Neural cell (in vitro differentiated cells): ENCODE data around the gene CASP2. TPM values are rescaled to one million over a fixed set of nuclear protein-coding genes. Genes with fewer than 3 reads are reported as not detected.

Experiments
- H2AFZ ChIP-seq: fragments of 200-600, 300-800 bp; sonication (generic), shearing (Covaris generic); 2 replicates; pipeline ENCODE4 v1.6.0; 2014; ENCODE audit warnings: low read depth, mild to moderate bottlenecking, antibody characterized with exemption, low read length, moderate library complexity
- H3F3A ChIP-seq: fragments of 200-600 bp; shearing (Covaris generic); 2 replicates; pipeline ENCODE4 v1.6.1; 2016; ENCODE audit warnings: mild to moderate bottlenecking, moderate library complexity, mixed read lengths, antibody characterized with exemption, low read length; ENCODE audit not compliant: insufficient read depth, poor library complexity, severe bottlenecking
- H3K27ac ChIP-seq: fragments of 200-600, 300-800 bp; sonication (generic), shearing (Covaris generic); 2 replicates; pipeline ENCODE4 v1.5.1; 2014; ENCODE audit warnings: mild to moderate bottlenecking, low read length, moderate library complexity
- H3K27me3 ChIP-seq: fragments of 300-800, 200-600 bp; sonication (generic), shearing (Covaris generic); 2 replicates; pipeline ENCODE4 v1.6.0; 2014; ENCODE audit warnings: mild to moderate bottlenecking, low read depth, low read length, moderate library complexity; ENCODE audit not compliant: insufficient read depth
- H3K36me3 ChIP-seq: fragments of 300-800, 200-600 bp; sonication (generic), shearing (Covaris generic); 2 replicates; pipeline ENCODE4 v1.5.1; 2014; ENCODE audit warnings: mild to moderate bottlenecking, antibody characterized with exemption, low read length, moderate library complexity; ENCODE audit not compliant: insufficient read depth
- H3K4me2 ChIP-seq: fragments of 300-800, 200-600 bp; sonication (generic), shearing (Covaris generic); 2 replicates; pipeline ENCODE4 v1.6.0; 2014; ENCODE audit warnings: mild to moderate bottlenecking, low read length
- H3K4me3 ChIP-seq: fragments of 300-800, 200-600 bp; sonication (generic), shearing (Covaris generic); 2 replicates; pipeline ENCODE4 v1.5.1; 2014; ENCODE audit warnings: mild to moderate bottlenecking, low read length, moderate library complexity
- H3K79me2 ChIP-seq: fragments of 200-600 bp; shearing (Covaris generic); replicated peaks from 2 replicates; pipeline ENCODE4 v1.6.0; 2014; ENCODE audit warnings: mild to moderate bottlenecking, low read length, moderate library complexity; ENCODE audit not compliant: insufficient read depth
- H3K9ac ChIP-seq: fragments of 300-800, 200-600 bp; sonication (generic), shearing (Covaris generic); 2 replicates; pipeline ENCODE4 v1.6.1; 2016; ENCODE audit warnings: mild to moderate bottlenecking, low read length, mixed read lengths
- H3K9me2 ChIP-seq: fragments of 200-600 bp; shearing (Covaris generic); 2 replicates; pipeline ENCODE4 v1.6.1; 2016; ENCODE audit warnings: mild to moderate bottlenecking, low read length, mixed read lengths; ENCODE audit not compliant: insufficient read depth
- H3K9me3 ChIP-seq: fragments of 200-600, 300-800 bp; sonication (generic), shearing (Covaris generic); 2 replicates; pipeline ENCODE4 v1.6.1; 2016; ENCODE audit warnings: mild to moderate bottlenecking, mixed run types, low read length, moderate library complexity, mixed read lengths
- H4K20me1 ChIP-seq: fragments of 200-600 bp; shearing (Covaris generic); 2 replicates; pipeline ENCODE4 v1.6.1; 2016; ENCODE audit warnings: mild to moderate bottlenecking, mixed run types; ENCODE audit not compliant: insufficient read depth
- EP300 ChIP-seq: fragments of 450-650 bp; conservative IDR thresholded peaks from 2 replicates; pipeline ENCODE4 v1.6.1; 2014; ENCODE audit warnings: antibody characterized with exemption, mild to moderate bottlenecking, moderate library complexity; ENCODE audit not compliant: poor library complexity, severe bottlenecking
- EZH2 ChIP-seq: fragments of 200-600, 300-800 bp; shearing (Covaris generic), sonication (generic); IDR thresholded peaks from 2 replicates; pipeline ENCODE4 v1.6.1; 2014; ENCODE audit warnings: antibody characterized with exemption, low read length, borderline replicate concordance, mild to moderate bottlenecking; ENCODE audit not compliant: insufficient read depth, poor library complexity, severe bottlenecking
- MXI1 ChIP-seq: fragments of 450-650 bp; conservative IDR thresholded peaks from 2 replicates; pipeline ENCODE4 v1.6.1; 2014; ENCODE audit warnings: antibody characterized with exemption, mild to moderate bottlenecking; ENCODE audit not compliant: poor library complexity, severe bottlenecking
- POLR2AphosphoS5 ChIP-seq: IDR thresholded peaks from 2 replicates; pipeline ENCODE4 v1.6.1; 2012
- RAD21 ChIP-seq: fragments of 450-650 bp; conservative IDR thresholded peaks from 2 replicates; pipeline ENCODE4 v1.6.1; 2014; ENCODE audit warnings: antibody characterized with exemption, mild to moderate bottlenecking, moderate library complexity
- SMC3 ChIP-seq: fragments of 450-650 bp; conservative IDR thresholded peaks from 2 replicates; pipeline ENCODE4 v1.6.1; 2014; ENCODE audit warnings: antibody characterized with exemption, mild to moderate bottlenecking, moderate library complexity; ENCODE audit not compliant: poor library complexity
- TAF1 ChIP-seq: IDR thresholded peaks from 2 replicates; pipeline ENCODE4 v1.6.1; 2012; ENCODE audit warnings: low read depth
- polyA plus RNA-seq: library from polyadenylated mRNA; depleted of rRNA; stranded (reverse); fragments of >200 nt; gene quantifications from 2 replicates; pipeline ENCODE4 v1.2.3, GENCODE V29; 2014
- TF ChIP-seq, protein P1 (sequence below): fragments of 450-650 bp; IDR thresholded peaks from 2 replicates; pipeline ENCODE4 v1.5.1; 2014; ENCODE audit warnings: antibody characterized with exemption, mild to moderate bottlenecking, moderate library complexity; ENCODE audit not compliant: poor library complexity, severe bottlenecking
- TF ChIP-seq, protein P2 (sequence below): IDR thresholded peaks from 2 replicates; pipeline ENCODE4 v1.6.1; 2012; ENCODE audit warnings: borderline replicate concordance

CASP2 gene
- polyA plus RNA-seq, 1 donor from 2014 or later, result 9.0 TPM

GRCh38 chr7:143351574-143351973 is 63.4 kb downstream of the CASP2 start:
- TF ChIP-seq SMC3, result no peak
- no peak for TF ChIP-seq EP300
- TF ChIP-seq, protein P1, sequence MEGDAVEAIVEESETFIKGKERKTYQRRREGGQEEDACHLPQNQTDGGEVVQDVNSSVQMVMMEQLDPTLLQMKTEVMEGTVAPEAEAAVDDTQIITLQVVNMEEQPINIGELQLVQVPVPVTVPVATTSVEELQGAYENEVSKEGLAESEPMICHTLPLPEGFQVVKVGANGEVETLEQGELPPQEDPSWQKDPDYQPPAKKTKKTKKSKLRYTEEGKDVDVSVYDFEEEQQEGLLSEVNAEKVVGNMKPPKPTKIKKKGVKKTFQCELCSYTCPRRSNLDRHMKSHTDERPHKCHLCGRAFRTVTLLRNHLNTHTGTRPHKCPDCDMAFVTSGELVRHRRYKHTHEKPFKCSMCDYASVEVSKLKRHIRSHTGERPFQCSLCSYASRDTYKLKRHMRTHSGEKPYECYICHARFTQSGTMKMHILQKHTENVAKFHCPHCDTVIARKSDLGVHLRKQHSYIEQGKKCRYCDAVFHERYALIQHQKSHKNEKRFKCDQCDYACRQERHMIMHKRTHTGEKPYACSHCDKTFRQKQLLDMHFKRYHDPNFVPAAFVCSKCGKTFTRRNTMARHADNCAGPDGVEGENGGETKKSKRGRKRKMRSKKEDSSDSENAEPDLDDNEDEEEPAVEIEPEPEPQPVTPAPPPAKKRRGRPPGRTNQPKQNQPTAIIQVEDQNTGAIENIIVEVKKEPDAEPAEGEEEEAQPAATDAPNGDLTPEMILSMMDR, result no peak
- TF ChIP-seq RAD21, result no peak
- TF ChIP-seq, protein P2, sequence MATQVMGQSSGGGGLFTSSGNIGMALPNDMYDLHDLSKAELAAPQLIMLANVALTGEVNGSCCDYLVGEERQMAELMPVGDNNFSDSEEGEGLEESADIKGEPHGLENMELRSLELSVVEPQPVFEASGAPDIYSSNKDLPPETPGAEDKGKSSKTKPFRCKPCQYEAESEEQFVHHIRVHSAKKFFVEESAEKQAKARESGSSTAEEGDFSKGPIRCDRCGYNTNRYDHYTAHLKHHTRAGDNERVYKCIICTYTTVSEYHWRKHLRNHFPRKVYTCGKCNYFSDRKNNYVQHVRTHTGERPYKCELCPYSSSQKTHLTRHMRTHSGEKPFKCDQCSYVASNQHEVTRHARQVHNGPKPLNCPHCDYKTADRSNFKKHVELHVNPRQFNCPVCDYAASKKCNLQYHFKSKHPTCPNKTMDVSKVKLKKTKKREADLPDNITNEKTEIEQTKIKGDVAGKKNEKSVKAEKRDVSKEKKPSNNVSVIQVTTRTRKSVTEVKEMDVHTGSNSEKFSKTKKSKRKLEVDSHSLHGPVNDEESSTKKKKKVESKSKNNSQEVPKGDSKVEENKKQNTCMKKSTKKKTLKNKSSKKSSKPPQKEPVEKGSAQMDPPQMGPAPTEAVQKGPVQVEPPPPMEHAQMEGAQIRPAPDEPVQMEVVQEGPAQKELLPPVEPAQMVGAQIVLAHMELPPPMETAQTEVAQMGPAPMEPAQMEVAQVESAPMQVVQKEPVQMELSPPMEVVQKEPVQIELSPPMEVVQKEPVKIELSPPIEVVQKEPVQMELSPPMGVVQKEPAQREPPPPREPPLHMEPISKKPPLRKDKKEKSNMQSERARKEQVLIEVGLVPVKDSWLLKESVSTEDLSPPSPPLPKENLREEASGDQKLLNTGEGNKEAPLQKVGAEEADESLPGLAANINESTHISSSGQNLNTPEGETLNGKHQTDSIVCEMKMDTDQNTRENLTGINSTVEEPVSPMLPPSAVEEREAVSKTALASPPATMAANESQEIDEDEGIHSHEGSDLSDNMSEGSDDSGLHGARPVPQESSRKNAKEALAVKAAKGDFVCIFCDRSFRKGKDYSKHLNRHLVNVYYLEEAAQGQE, result no peak
- no peak for TF ChIP-seq MXI1
- TF ChIP-seq POLR2AphosphoS5, result no peak
- Histone ChIP-seq H3K9ac (no peak overlapping the region), H3K79me2 (no peaks in the 10 kb centered on the region), H4K20me1 (no peaks in the 10 kb centered on the region), H2AFZ (no peak overlapping the region), H3K9me3 (no peaks in the 10 kb centered on the region), H3K27ac (no peak overlapping the region), H3K4me2 (no peak overlapping the region), H3K36me3 (no peaks in the 10 kb centered on the region), H3K4me3 (no peak overlapping the region), H3K27me3 (no peaks in the 10 kb centered on the region), H3K9me2 (no peaks in the 10 kb centered on the region), H3F3A (no peaks in the 10 kb centered on the region)

- no peak overlapping the region for H2AFZ ChIP-seq
- H3F3A ChIP-seq, result no peaks in the 10 kb centered on the region
- H3K9me3 ChIP-seq, result no peaks in the 10 kb centered on the region
- TF ChIP-seq EP300 (no peak), MXI1 (no peak), RAD21 (no peak), POLR2AphosphoS5 (no peak), TAF1 (no peak), SMC3 (no peak), EZH2 (no peak)
- TF ChIP-seq, protein P1, result no peak
- TF ChIP-seq, protein P2, result no peak
- H3K27me3 ChIP-seq, result no peaks in the 10 kb centered on the region
- no peak overlapping the region for H3K9ac ChIP-seq
- no peaks in the 10 kb centered on the region for H3K79me2 ChIP-seq
- H3K4me2 ChIP-seq, result no peak overlapping the region
- no peak overlapping the region for H3K27ac ChIP-seq
- no peaks in the 10 kb centered on the region for H4K20me1 ChIP-seq
- no peaks in the 10 kb centered on the region for H3K36me3 ChIP-seq
- no peaks in the 10 kb centered on the region for H3K9me2 ChIP-seq
- no peak overlapping the region for H3K4me3 ChIP-seq
Observed at GRCh38 chr7:143352531-143353002, 64.4 kb downstream of the CASP2 start.
